H1 (cell line): Measurements from ENCODE around the gene PGM1. TPM values are rescaled to one million over a fixed set of nuclear protein-coding genes. Genes with fewer than 3 reads are reported as not detected.

ENCODE experiments used
- HDAC6 ChIP-seq: IDR thresholded peaks from one replicate; pipeline ENCODE4 v1.7.1; 2012; ENCODE audit warnings: low read depth, mild to moderate bottlenecking, inconsistent platforms, low read length, moderate library complexity
- JUND ChIP-seq: IDR thresholded peaks from 2 replicates; pipeline ENCODE4 v1.6.1; 2011; ENCODE audit warnings: mild to moderate bottlenecking, improper control_type of control experiment, low read length
- KDM1A ChIP-seq: fragments of 200-600, 300-600 bp; sonication (generic); IDR thresholded peaks from 2 replicates; pipeline ENCODE4 v1.7.1; 2016; ENCODE audit warnings: mild to moderate bottlenecking, low read length, borderline replicate concordance
- polyA plus RNA-seq, 7 experiments: library from polyadenylated mRNA; depleted of rRNA in 3 of 7; stranded (reverse) in 5 of 7; unstranded in 2 of 7; fragments of >200 nt in 5 of 7; fragments of 200-250 nt in 2 of 7; gene quantifications; 1 replicate in 5 of 7; 2 replicates in 1 of 7; 4 replicates in 1 of 7; pipeline versions ENCODE4 v1.2.1 to v1.2.3, GENCODE V29; 2011 to 2013; ENCODE audit warnings: missing spikeins in 2 of 7, mixed read lengths in 2 of 7
- total RNA-seq: library from RNA; stranded (reverse); fragmentation: NEBNext Ultra II Directional; extraction: Animal tissue kit (Norgen Biotek cat#: 25700); gene quantifications from 2 replicates; pipeline ENCODE4 v1.2.1, GENCODE V29; 2021

Gene PGM1
- total and polyA plus RNA-seq, 2 of the 8 experiments (the other 6 are each of a cell fraction or from before 2014, with no cell fraction given): 33.0 to 65.4 TPM

GRCh38 chr1:63569068-63569467 is 24.1 kb upstream of the PGM1 start (continued):
- TF ChIP-seq KDM1A (no peak), HDAC6 (no peak), JUND (no peak)
